Heart left ventricle (tissue), 16 donors: ENCODE measurements around the gene PRPSAP1. TPM values are rescaled to one million over a fixed set of nuclear protein-coding genes. Genes with fewer than 3 reads are reported as not detected.

Source experiments
- ATAC-seq, 4 donors: fragments of 200-7000 bp; cut with Tn5 transposase; one replicate each; pipeline ENCODE4 v1.9.1; 2020 to 2022; ENCODE audit warnings: moderate library complexity in 4 of 4, mild to moderate bottlenecking in 3 of 4, moderate number of reproducible peaks in 1 of 4
- DNase-seq, 5 donors: peaks; one replicate each; pipeline ENCODE4 v3.0.0-alpha.2; 2020
- H3K27ac ChIP-seq, 12 donors: fragments of 200-600 bp; sonication (generic) in 4 of 12; one replicate each; pipeline versions ENCODE4 v1.5.0 to v1.8.0; 2016 to 2022; ENCODE audit warnings: mild to moderate bottlenecking in 2 of 12
- H3K27me3 ChIP-seq, 9 donors: fragments of 200-600 bp; sonication (generic) in 2 of 9; one replicate each; pipeline versions ENCODE4 v1.5.1 to v1.8.0; 2016 to 2022; ENCODE audit warnings: mild to moderate bottlenecking in 3 of 9
- H3K36me3 ChIP-seq, 9 donors: fragments of 200-600 bp; sonication (generic) in 2 of 9; one replicate each; pipeline versions ENCODE4 v1.5.0 to v1.8.0; 2018 to 2022; ENCODE audit warnings: mild to moderate bottlenecking in 2 of 9
- H3K4me1 ChIP-seq, 12 donors: fragments of 200-600 bp; sonication (generic) in 4 of 12; one replicate each; pipeline versions ENCODE4 v1.5.0 to v1.8.0; 2016 to 2022; ENCODE audit warnings: mild to moderate bottlenecking in 3 of 12
- H3K4me3 ChIP-seq, 12 donors: fragments of 200-600 bp; sonication (generic) in 4 of 12; one replicate each; pipeline versions ENCODE4 v1.5.0 to v1.8.0; 2017 to 2022; ENCODE audit warnings: mild to moderate bottlenecking in 9 of 12, moderate library complexity in 4 of 12
- H3K9me3 ChIP-seq, 12 donors: fragments of 200-600 bp; sonication (generic) in 4 of 12; one replicate each; pipeline versions ENCODE4 v1.5.0 to v1.8.0; 2016 to 2022; ENCODE audit warnings: mild to moderate bottlenecking in 1 of 12
- POLR2A ChIP-seq, 2 donors: fragments of 450-650 bp; IDR thresholded peaks; one replicate each; pipeline ENCODE4 v1.6.1; 2017; ENCODE audit warnings: antibody characterized with exemption in 2 of 2, mild to moderate bottlenecking in 2 of 2, moderate library complexity in 2 of 2
- WGBS, 4 donors: extraction: QIAGEN DNeasy Blood & Tissue Kit in 2 of 4; methylation state at CpG; one replicate each; pipeline versions ENCODE4 v1.1.5 to v1.1.7; 2013 to 2018; 5-methylcytosine and 5-hydroxymethylcytosine counted together
- intact Hi-C, 10 donors: fragments of 100-400 bp; cut with DNase I; formaldehyde crosslinking; loops; one replicate each; pipeline versions ENCODE4 v1.11.1 to v1.14.2; 2022
- polyA plus RNA-seq, 2 donors: library from polyadenylated mRNA; stranded (reverse); fragments of 200-250 nt; gene quantifications; one replicate each; pipeline ENCODE4 v1.2.3, GENCODE V29; 2013
- total RNA-seq, 9 donors: library from RNA; depleted of rRNA in 2 of 9; stranded (reverse); fragments of >200 nt in 2 of 9; fragmentation: NEBNext Ultra II Directional in 3 of 9; extraction: Animal tissue kit (Norgen Biotek cat#: 25700) in 3 of 9; gene quantifications; one replicate each; pipeline versions ENCODE4 v1.1.0 to v1.2.4, GENCODE V29; 2016 to 2023
- TF ChIP-seq, protein P1 (sequence below), 12 donors: fragments of 200-600 bp; sonication (generic) in 4 of 12; IDR thresholded peaks; one replicate each; pipeline versions ENCODE4 v1.5.0 to v1.8.0; 2018 to 2022; ENCODE audit warnings: antibody characterized with exemption in 12 of 12, mild to moderate bottlenecking in 5 of 12
- donor health status: ischemic (EF 13 %, LVEDD 7.1; RV severe dilation, severe dysfunction).
- donor health status: healthy with polysubstance abuse.
- donor health status: DM: no; HTN: yes; CAD: no.
- donor health status: DM: no; HTN: no; CAD: no.
- donor health status: ischemic (EF 25% LVEDD 6.9; RV normal size, moderate dysfunction).
- donor health status: ischemic (EF 25% LVEDD 5.7; RV mildly dilated, moderate dysfunction).
- donor health status: healthy.
- donor health status: DM: yes; HTN: yes; CAD: no.
- donor health status: ischemic (EF 35%, LVEDD 5.7; RV mildly dilated, moderate dysfunction).
- donor health status: nonischemic (EF 11% LVEDD 7.7; RV severe dilation, severe dysfunction).
- donor health status: DM: yes; HTN: yes; CAD: no.
- donor health status: PGD.
- donor health status: ischemic (EF 29% LVEDD 5.4; RV normal size, mild dysfunction).
- donor health status: nonischemic (EF 23%, LVEDD 6.1; RV moderate dilation, normal function).

PRPSAP1 gene
- total and polyA plus RNA-seq, 11 donors: 22.7 to 39.7 (median 30.9) TPM

DNA sequence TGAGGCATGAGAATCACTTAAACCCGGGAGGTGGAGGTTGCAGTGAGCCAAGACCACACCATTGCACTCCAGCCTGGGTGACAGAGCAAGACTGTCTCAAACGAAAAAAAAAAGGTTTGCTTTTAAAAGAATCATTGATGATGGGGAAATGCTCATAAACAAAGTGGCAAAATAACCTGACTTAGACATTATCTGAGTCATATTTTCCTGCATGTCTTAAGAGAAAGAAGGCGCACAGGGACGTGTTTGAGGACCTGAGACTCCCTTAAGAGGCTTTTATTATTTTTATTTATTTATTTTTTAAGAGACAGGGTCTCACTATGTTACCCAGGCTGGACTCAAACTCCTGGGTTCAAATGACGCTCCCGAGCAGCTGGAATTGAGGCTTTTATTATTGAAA, 5.7 kb upstream of the PRPSAP1 start:
- Histone ChIP-seq H3K36me3 (no peaks in the 10 kb centered on the region), H3K4me1 (peaks cover 0 to 24% (median 9%) of the 10 kb centered on the region in 12 donors), H3K27me3 (no peaks in the 10 kb centered on the region), H3K27ac (no peak overlapping the region), H3K9me3 (no peaks in the 10 kb centered on the region), H3K4me3 (no peak overlapping the region)
- 90 to 92% (median 90%) methylated on average over 6 of the region's 6 CpGs for WGBS, 4 donors
- ATAC-seq: no peak
- DNase-seq: no peak
- intact Hi-C loops: loop anchor here in 2 of 10 donors (5.0 kb wide), 2 partner anchors 37 to 38 kb away; no protein-coding TSS in a partner anchor
- TF ChIP-seq, protein P1, sequence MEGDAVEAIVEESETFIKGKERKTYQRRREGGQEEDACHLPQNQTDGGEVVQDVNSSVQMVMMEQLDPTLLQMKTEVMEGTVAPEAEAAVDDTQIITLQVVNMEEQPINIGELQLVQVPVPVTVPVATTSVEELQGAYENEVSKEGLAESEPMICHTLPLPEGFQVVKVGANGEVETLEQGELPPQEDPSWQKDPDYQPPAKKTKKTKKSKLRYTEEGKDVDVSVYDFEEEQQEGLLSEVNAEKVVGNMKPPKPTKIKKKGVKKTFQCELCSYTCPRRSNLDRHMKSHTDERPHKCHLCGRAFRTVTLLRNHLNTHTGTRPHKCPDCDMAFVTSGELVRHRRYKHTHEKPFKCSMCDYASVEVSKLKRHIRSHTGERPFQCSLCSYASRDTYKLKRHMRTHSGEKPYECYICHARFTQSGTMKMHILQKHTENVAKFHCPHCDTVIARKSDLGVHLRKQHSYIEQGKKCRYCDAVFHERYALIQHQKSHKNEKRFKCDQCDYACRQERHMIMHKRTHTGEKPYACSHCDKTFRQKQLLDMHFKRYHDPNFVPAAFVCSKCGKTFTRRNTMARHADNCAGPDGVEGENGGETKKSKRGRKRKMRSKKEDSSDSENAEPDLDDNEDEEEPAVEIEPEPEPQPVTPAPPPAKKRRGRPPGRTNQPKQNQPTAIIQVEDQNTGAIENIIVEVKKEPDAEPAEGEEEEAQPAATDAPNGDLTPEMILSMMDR (IDR thresholded peaks at IDR 0.05): no peak
- no peak for TF ChIP-seq POLR2A (IDR thresholded peaks at IDR 0.05)

DNA sequence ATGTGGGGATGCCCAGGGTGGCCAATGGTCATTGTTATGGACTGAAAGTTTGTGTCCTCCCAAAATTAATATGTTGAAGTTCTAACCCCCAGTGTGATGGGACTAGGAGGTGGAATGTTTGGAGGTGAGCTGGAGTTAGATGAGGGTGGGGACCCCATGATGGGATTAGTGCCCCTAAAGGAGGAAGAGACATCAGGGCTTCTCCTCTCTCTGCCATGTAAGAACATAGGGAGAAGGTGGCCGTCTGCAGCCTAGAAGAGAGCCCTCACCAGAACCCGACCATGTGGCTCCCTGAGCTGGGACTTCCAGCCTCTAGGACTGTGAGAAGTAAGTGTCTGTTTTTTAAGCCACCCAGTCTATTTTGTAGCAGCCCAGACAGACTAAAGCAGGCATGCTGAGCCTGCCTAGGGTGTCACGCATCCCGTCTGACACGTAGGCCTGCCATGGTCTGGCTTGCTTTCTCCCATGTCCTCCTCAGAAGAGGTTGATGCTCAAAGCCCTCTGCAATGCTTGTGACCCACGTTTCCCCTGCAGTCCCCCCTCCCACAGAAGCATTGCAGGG, 4.0 kb upstream of the PRPSAP1 start:
- DNase-seq: no peak
- Histone ChIP-seq H3K9me3 (no peaks in the 10 kb centered on the region), H3K36me3 (no peaks in the 10 kb centered on the region), H3K4me1 (peaks cover 0 to 30% (median 15%) of the 10 kb centered on the region in 12 donors), H3K4me3 (no peak overlapping the region), H3K27ac (no peak overlapping the region), H3K27me3 (no peaks in the 10 kb centered on the region)
- intact Hi-C loops: loop anchor here in 2 of 10 donors (5.0 kb wide), 2 partner anchors 35 to 40 kb away; no protein-coding TSS in a partner anchor
- TF ChIP-seq POLR2A (IDR thresholded peaks at IDR 0.05): no peak
- TF ChIP-seq, protein P1 (IDR thresholded peaks at IDR 0.05): no peak
- WGBS, 4 donors: 87 to 90% (median 88%) methylated on average over 6 of the region's 6 CpGs
- ATAC-seq: no peak

DNA sequence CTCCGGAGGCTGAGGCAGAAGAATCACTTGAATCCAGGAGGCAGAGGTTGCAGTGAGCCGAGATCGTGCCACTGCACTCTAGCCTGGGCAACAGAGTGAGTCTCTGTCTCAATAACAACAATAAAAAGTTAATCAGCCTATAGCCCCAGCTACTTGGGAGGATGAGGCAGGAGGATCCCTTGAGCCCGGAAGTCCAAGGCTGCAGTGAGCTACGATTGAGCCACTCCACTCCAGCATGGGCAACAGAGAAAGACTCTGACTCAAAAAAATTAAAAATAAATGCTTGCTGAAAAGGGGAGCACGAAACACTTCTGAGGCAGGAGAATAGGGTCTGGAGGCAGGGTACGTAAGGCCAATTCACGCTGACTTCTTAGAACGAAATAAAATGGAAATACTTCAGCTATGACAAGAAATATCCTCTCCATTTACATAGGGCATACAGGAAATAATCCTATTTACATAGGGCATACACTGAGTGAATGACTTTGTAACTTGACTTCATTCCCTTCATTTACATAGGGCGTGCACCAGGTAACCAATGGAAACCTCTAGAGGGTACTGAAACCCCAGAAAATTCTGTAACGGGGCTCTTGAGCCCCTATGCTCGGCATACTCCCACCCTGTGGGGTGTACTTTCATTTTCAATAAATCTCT, 3.2 kb upstream of the PRPSAP1 start:
- Histone ChIP-seq H3K36me3 (no peaks in the 10 kb centered on the region), H3K27me3 (no peaks in the 10 kb centered on the region), H3K9me3 (no peaks in the 10 kb centered on the region), H3K4me3 (no peak overlapping the region), H3K4me1 (peaks cover 0 to 30% (median 19%) of the 10 kb centered on the region in 12 donors), H3K27ac (no peak overlapping the region)
- DNase-seq (no peak), ATAC-seq (no peak)
- intact Hi-C loops: loop anchor here in 2 of 10 donors (5.0 kb wide), 2 partner anchors 35 to 40 kb away; no protein-coding TSS in a partner anchor
- WGBS, 4 donors: 79 to 85% (median 81%) methylated on average over 12 of the region's 12 CpGs
- no peak for TF ChIP-seq POLR2A (IDR thresholded peaks at IDR 0.05)

DNA sequence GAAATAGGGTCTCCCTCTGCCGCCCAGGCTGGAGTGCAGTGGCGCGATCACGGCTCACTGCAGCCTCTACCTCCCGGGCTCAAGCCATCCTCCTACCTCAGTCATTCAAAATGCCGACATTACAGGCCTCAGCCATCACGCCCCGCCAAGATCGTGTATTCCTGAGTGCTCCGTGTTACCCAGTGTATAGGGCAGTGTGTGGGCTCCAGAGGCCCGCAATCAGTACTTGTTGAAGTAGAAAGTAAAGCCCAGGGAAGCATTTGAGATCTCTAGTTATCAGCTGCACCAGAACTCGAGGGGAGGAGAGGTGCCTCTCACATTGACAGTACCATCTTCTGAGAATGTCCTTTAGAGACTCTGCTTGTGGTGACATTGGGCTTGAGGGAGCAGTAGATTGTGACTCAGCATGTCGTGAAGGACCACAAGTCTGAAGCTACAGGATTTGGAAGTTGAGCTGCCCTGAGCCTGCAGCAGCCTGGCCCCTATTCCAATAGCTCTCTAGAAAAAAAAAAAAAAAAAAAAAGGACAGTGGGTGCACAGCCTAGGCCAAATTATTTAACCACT, 1.1 kb upstream of the PRPSAP1 start:
- intact Hi-C loops: loop anchor here in 5 of 10 donors (5.0 kb wide), 5 partner anchors 32 to 53 kb away; no protein-coding TSS in a partner anchor
- Histone ChIP-seq H3K4me3 (peak overlapping the region in 7 of 12 donors; percentile 68 to 100 (median 97)), H3K27me3 (no peaks in the 10 kb centered on the region), H3K36me3 (no peaks in the 10 kb centered on the region), H3K9me3 (no peaks in the 10 kb centered on the region), H3K27ac (no peak overlapping the region), H3K4me1 (peaks cover 0 to 30% (median 13%) of the 10 kb centered on the region in 12 donors)
- TF ChIP-seq, protein P1 (IDR thresholded peaks at IDR 0.05): no peak
- ATAC-seq (no peak), DNase-seq (no peak)
- WGBS, 4 donors: 51 to 63% (median 57%) methylated on average over 13 of the region's 13 CpGs
